NCI-H748 (cell line): Measurements from ENCODE around the gene PLA2G1B.
A peak's percentile ranks its signal among the peaks of the same experiment; 100 is the strongest.
"Not testable (repeated sequence)": the region's sequence is repeated elsewhere in the genome, so short reads cannot be mapped to it uniquely, and the experiment has no call there.

Source experiments
- DNase-seq: peaks from one replicate; lab custom pipeline; 2025; ENCODE audit not compliant: unreplicated experiment; lab: John Stamatoyannopoulos, UW

PLA2G1B gene

GRCh38 chr12:120359128-120359527 is 31.5 kb upstream of the PLA2G1B start:
- no peak for DNase-seq

- no peak for DNase-seq
Observed at GRCh38 chr12:120358412-120359100, 31.0 kb upstream of the PLA2G1B start.

DNA sequence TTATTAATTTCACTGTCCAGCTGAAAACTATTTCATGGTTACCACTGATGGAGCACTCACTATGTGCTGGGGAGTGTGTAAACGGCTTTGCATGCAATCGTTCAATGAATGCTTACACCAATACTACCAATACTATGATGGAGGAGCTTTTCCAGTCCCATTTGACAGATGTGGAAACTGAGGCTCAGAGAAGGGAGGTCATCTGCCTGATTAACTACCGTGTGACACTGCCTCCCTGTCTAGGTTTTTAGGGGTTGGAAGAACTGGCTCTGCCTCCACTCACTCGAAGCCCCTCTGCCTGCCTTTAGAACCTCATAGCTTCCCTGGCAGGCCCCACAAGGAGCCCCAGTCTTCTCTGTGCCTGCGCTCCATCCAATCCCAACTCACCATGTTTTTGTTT is 29.5 kb upstream of the PLA2G1B start:
- DNase-seq = no peak

- peak; percentile 67 for DNase-seq
Observed at GRCh38 chr12:120356567-120357030, 29.0 kb upstream of the PLA2G1B start.

- no peak for DNase-seq
Observed at GRCh38 chr12:120353556-120354317, 26.2 kb upstream of the PLA2G1B start.

- no peak for DNase-seq
Observed at GRCh38 chr12:120353136-120353535, 25.6 kb upstream of the PLA2G1B start.

DNA sequence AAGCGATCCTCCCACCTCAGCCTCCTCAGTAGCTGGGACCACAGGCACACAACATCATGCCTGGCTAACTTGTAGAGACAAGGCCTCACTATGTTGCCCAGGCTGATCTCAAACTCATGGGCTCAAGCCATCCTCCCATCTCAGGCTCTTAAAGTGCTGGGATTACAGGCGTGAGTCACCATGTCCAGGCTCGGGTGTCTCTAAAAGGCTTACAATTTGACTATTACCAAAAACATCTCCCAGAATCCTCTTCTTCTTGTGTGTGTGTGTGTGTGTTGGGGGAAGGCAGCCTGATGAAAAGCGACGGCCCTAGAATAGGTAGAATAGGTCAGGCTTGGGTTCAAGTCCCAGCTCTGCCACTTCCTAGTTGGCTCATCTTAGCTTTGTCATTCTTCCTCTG is 24.5 kb upstream of the PLA2G1B start:
- DNase-seq = no peak

GRCh38 chr12:120350576-120351350 is 23.2 kb upstream of the PLA2G1B start:
- no peak for DNase-seq

GRCh38 chr12:120347766-120348165 is 20.2 kb upstream of the PLA2G1B start:
- no peak for DNase-seq

GRCh38 chr12:120346681-120347080 is 19.1 kb upstream of the PLA2G1B start:
- DNase-seq = no peak

DNA sequence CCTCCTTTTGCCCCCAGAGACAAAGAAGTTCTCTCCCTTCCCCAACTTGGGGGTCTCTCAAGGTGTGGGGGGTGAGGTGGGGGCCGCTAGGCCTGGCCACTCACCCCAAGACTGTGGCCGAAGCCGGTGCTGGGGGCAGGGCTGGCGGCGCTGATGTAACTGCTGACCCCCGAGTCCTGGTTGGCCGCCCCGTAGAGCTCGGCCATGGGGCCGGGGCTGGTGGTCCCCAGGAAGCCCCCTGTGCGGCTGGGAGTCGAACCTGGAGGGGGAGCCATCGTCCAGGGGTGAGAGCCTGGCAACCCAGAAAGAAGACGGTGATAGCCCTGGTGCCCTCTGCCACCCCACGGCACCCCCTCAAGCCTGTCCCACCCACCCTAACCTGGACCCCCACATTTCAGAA is 18.5 kb upstream of the PLA2G1B start:
- no peak for DNase-seq

DNA sequence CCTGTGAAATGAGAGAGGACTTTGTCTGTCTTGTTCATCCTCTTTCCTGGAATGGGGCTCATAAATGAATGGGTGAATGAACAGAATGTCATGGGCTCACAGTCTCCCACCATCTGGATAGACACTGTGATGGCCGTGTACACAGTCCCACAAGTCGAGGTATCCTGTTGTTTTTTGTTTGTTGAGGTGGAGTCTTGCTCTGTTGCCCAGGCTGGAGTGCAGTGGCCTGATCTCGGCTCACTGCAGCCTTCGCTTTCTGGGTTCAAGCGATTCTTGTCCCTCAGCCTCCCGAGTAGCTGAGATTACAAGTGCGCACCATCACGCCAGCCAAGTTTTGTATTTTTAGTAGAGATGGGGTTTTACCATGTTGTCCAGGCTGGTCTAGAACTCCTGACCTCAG is 16.1 kb upstream of the PLA2G1B start:
- no peak for DNase-seq

GRCh38 chr12:120343039-120343537 is 15.5 kb upstream of the PLA2G1B start:
- DNase-seq = no peak

DNA sequence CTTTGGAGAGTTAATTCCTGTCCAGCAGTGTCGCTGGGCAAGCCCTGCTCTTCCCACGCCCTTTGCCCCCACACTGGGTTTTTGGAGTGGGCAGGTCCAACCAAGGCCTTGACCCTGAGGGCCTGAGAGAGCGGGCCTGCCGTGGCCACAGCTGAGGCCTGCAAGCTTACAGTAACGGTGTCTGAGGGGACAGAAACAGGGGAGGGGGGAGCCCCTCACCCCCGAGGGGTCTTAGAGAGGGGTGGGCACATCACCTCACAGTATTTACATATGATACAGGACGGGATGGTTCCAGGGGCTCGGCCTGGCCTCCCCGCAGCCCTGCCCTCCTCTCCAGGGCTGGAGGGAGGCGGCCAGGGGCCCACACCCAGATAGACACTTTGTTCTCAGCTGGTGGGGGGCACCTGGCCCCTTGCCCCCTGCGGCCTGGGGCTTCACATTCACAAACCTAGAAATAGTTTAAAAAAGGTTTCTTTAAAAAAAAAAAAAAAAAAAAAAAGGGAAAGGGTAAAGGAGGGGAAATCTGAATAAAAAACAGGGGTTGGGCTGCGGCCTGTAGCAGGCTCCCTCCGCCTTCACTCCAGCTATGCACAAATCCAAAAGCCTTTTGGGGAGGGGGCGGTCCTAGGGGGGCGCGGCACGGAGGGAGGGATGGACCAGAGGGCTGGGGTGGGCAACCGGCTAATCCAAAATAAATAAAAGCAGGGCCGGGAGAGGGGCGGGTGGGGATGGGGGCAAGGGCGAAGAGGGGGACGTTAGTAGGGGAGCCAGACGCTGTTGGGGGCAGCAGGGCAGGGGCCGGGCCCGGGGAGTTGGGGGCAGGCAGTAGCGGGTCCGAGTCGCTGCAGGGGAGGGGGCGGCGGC is 14.8 kb upstream of the PLA2G1B start:
- DNase-seq = no peak

DNA sequence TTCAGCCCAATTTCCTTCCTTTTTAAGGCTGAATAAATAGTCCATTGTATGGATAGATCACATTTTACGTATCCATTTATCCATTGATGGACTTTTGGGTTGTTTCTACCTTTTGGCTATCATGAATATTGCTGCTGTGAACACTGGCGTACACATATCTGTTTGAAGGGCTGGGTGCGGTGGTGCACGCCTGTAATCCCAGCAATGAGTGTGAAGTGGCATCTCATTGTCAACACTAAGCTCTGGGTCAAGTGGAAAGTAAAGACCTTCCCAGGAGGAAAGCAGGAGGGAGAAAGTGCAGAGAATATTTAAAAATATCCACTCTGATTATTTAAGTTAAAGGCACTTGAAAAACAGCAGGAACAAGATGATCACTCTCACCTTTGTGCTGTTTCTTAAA is 11.7 kb upstream of the PLA2G1B start:
- no peak for DNase-seq

- no peak for DNase-seq
Observed at GRCh38 chr12:120337730-120338129, 10.2 kb upstream of the PLA2G1B start.

DNA sequence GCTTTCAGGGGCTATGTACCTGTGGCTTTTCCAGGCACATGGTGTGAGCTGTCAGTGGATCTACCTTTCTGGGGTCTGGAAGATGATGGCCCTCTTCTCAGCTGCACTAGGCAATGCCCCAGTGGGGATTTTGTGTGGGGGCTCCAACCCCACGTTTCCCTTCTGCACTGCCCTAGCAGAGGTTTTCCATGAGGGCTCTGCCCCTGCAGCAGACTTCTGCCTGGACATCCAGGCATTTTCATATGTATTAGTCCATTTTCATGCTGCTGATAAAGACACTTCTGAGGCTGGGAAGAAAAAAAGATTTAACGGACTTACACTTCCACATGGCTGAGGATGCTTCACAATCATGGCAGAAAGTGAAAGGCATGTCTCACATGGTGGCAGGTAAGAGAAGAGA is 8.8 kb upstream of the PLA2G1B start:
- DNase-seq = not testable (repeated sequence)

DNA sequence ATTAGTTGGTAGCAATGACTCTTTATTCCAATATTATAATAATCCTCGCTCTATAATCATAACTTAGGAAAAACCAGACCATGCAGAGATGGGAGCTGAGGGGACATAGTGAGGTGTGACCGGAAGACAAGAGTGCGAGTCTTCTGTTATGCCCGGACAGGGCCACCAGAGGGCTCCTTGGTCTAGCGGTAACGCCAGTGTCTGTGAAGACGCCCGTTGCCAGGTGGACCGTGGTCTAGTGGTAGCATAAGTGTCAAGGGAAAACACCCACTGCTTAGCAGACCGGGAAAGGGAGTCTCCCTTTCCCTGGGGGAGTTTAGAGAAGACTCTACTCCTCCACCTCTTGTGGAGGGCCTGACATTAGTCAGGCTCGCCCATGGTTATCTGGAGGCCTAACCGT is 7.9 kb upstream of the PLA2G1B start:
- DNase-seq = peak; percentile 80

- DNase-seq = no peak
Observed at GRCh38 chr12:120332523-120332922, 4.9 kb upstream of the PLA2G1B start.

GRCh38 chr12:120332041-120332440 is 4.5 kb upstream of the PLA2G1B start:
- DNase-seq = no peak

GRCh38 chr12:120331390-120331789 is 3.8 kb upstream of the PLA2G1B start:
- no peak for DNase-seq
